Measurements from ENCODE around the gene SERP1. TPM values are rescaled to one million over a fixed set of nuclear protein-coding genes. Genes with fewer than 3 reads are reported as not detected.
A peak's percentile ranks its signal among the peaks of the same experiment; 100 is the strongest.

SERP1 gene
- polyA plus RNA-seq, 1 of the 3 experiments (the other 2 are of a cell fraction), result 77.4 TPM

DNA sequence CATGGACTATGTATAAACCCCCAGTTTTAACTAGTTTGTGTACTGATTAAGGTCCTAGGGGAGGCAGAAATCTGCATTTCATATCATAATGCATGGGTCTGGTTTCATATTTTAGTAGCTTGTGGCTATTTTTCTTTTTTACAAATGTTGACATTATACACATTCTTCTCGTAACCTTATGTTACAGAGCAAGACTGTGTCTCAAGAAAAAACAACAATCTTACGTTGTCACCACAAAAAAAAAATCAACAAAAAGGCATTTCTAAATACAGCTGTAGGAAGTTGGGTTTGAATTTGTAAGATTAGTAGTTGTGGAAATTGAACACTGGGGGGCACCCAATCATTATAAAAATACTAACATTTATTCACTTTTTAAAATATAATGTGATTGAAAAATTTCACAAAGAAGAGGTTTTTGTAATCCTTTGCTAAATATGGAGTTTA is 17.9 kb downstream of the SERP1 start:
- peak; percentile 63 for TF ChIP-seq CTCF (IDR thresholded peaks at IDR 0.05)
- no peak for TF ChIP-seq FOSL2 (IDR thresholded peaks at IDR 0.05; ENCODE audit: borderline replicate concordance, low read depth)
- peak; percentile 52; the same call in 1 of the 2 replicates for TF ChIP-seq RAD21 (IDR thresholded peaks at IDR 0.05; ENCODE audit: low read length)
- no peaks in the 10 kb centered on the region for H3K9me3 ChIP-seq
- H3K4me1 ChIP-seq (ENCODE audit: control insufficient read depth in 1 of 2, insufficient read depth in 2 of 2, low read depth in 1 of 2, low read length in 1 of 2), result no peaks in the 10 kb centered on the region
- CTCF ChIA-PET, result interaction anchor here (0.6 to 2.6 kb wide), 9 partner anchors 9 to 597 kb away, joined by 3 to 6 read pairs (median 5); partner anchors contain the start of gene SIAH2
- H4K20me1 ChIP-seq (ENCODE audit: insufficient read depth), result no peaks in the 10 kb centered on the region
- no peaks in the 10 kb centered on the region for H3K36me3 ChIP-seq (replicated peaks in 1 of 2; ENCODE audit: control insufficient read depth in 1 of 2, insufficient read depth in 2 of 2, low read length in 1 of 2)
- 4% methylated on average over 2 of the region's 2 CpGs for WGBS (ENCODE audit: low lambda C conversion rate)
- H2AFZ ChIP-seq (ENCODE audit: low read depth), result no peak overlapping the region
- no peak overlapping the region for H3K4me3 ChIP-seq (ENCODE audit: low read depth in 2 of 2, low read length in 1 of 2)
- no peaks in the 10 kb centered on the region for H3K9me2 ChIP-seq
- no peak overlapping the region for H3K9ac ChIP-seq
- no peaks in the 10 kb centered on the region for H3K79me2 ChIP-seq (ENCODE audit: insufficient read depth)
- H3K27me3 ChIP-seq (ENCODE audit: insufficient read depth), result no peaks in the 10 kb centered on the region
- H3K27ac ChIP-seq (ENCODE audit: low read depth in 2 of 2, low read length in 1 of 2), result no peak overlapping the region
- DNase-seq, result peak; percentile 27
- no peak overlapping the region for H3K4me2 ChIP-seq
- H3F3A ChIP-seq (replicated peaks; ENCODE audit: insufficient read depth), result peaks cover 3% of the 10 kb centered on the region
- POLR2A ChIA-PET, result interaction anchor here (1.0 kb wide), 1 partner anchor 176 kb away, joined by 3 read pairs; no protein-coding TSS in a partner anchor

GRCh38 chr3:150527464-150528255 is 18.6 kb downstream of the SERP1 start:
- no peak overlapping the region for H2AFZ ChIP-seq (ENCODE audit: low read depth)
- no peaks in the 10 kb centered on the region for H3K9me2 ChIP-seq
- no peak overlapping the region for H3K4me2 ChIP-seq
- no peaks in the 10 kb centered on the region for H3K36me3 ChIP-seq (replicated peaks in 1 of 2; ENCODE audit: control insufficient read depth in 1 of 2, insufficient read depth in 2 of 2, low read length in 1 of 2)
- ChIA-PET CTCF (interaction anchor here (0.8 to 2.6 kb wide), 7 partner anchors 8 to 260 kb away, joined by 3 to 6 read pairs (median 5); partner anchors contain the start of gene SIAH2), POLR2A (interaction anchor here (1.0 kb wide), 1 partner anchor 177 kb away, joined by 3 read pairs; no protein-coding TSS in a partner anchor)
- no peaks in the 10 kb centered on the region for H4K20me1 ChIP-seq (ENCODE audit: insufficient read depth)
- H3F3A ChIP-seq (replicated peaks; ENCODE audit: insufficient read depth), result peaks cover 3% of the 10 kb centered on the region
- no peak overlapping the region for H3K27ac ChIP-seq (ENCODE audit: low read depth in 2 of 2, low read length in 1 of 2)
- H3K9ac ChIP-seq, result no peak overlapping the region
- no peak overlapping the region for H3K4me3 ChIP-seq (ENCODE audit: low read depth in 2 of 2, low read length in 1 of 2)
- H3K27me3 ChIP-seq (ENCODE audit: insufficient read depth), result no peaks in the 10 kb centered on the region
- no peaks in the 10 kb centered on the region for H3K9me3 ChIP-seq
- no peaks in the 10 kb centered on the region for H3K79me2 ChIP-seq (ENCODE audit: insufficient read depth)
- WGBS (ENCODE audit: low lambda C conversion rate), result 68% methylated on average over 8 of the region's 10 CpGs
- no peak for DNase-seq
- no peaks in the 10 kb centered on the region for H3K4me1 ChIP-seq (ENCODE audit: control insufficient read depth in 1 of 2, insufficient read depth in 2 of 2, low read depth in 1 of 2, low read length in 1 of 2)
- TF ChIP-seq MEF2A (IDR thresholded peaks at IDR 0.05; ENCODE audit: borderline replicate concordance, low read depth) (no peak), FOXM1 (IDR thresholded peaks at IDR 0.05; ENCODE audit: low read depth) (no peak), REST (IDR thresholded peaks at IDR 0.05; ENCODE audit: low read depth, low read length) (no peak), CTCF (IDR thresholded peaks at IDR 0.05) (no peak), IRF3 (IDR thresholded peaks at IDR 0.05; ENCODE audit: low read depth, low read length) (no peak), POLR2AphosphoS5 (IDR thresholded peaks at IDR 0.05; ENCODE audit: low read depth, low read length) (no peak), SIN3A (IDR thresholded peaks at IDR 0.05; ENCODE audit: borderline replicate concordance, low read depth, low read length) (no peak), JUND (IDR thresholded peaks at IDR 0.05) (no peak), RAD21 (IDR thresholded peaks at IDR 0.05; ENCODE audit: low read length) (no peak), GABPA (IDR thresholded peaks at IDR 0.05; ENCODE audit: low read depth) (no peak), MAX (IDR thresholded peaks at IDR 0.05; ENCODE audit: low read depth) (no peak)
- TF ChIP-seq, protein P1, sequence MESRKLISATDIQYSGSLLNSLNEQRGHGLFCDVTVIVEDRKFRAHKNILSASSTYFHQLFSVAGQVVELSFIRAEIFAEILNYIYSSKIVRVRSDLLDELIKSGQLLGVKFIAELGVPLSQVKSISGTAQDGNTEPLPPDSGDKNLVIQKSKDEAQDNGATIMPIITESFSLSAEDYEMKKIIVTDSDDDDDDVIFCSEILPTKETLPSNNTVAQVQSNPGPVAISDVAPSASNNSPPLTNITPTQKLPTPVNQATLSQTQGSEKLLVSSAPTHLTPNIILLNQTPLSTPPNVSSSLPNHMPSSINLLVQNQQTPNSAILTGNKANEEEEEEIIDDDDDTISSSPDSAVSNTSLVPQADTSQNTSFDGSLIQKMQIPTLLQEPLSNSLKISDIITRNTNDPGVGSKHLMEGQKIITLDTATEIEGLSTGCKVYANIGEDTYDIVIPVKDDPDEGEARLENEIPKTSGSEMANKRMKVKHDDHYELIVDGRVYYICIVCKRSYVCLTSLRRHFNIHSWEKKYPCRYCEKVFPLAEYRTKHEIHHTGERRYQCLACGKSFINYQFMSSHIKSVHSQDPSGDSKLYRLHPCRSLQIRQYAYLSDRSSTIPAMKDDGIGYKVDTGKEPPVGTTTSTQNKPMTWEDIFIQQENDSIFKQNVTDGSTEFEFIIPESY (IDR thresholded peaks at IDR 0.05; ENCODE audit: borderline replicate concordance, low read depth), result no peak
